ENCODE results near the gene NF1. TPM values are rescaled to one million over a fixed set of nuclear protein-coding genes. Genes with fewer than 3 reads are reported as not detected.

NF1 gene
- total RNA-seq, 6 experiments from 2014 or later = 45.0 to 62.6 (median 54.0) TPM

DNA sequence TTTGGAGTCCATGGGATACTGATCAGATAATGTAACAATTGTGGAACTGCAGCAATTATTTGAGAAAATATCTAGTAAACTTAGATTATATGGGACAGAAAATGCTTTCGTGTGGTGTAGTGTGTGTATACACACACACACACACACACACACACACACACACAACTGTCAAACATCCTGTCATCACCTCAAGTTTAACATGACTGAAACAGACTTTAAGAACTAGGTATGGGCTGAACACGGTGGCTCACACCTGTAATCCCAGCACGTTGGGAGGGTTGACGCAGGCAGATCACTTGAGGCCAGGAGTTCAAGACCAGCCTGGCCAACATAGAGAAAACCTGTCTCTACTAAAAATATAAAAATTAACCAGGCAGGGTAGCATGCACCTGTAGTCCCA lies 227.2 kb downstream of the NF1 start:
- DNase-seq = no peak
- H3K27me3 Mint-ChIP-seq (ENCODE audit: insufficient read depth) = peaks cover 1% of the 10 kb centered on the region; the same call in 1 of the 2 replicates
- H3K4me1 Mint-ChIP-seq (ENCODE audit: low read depth) = peaks cover 44% of the 10 kb centered on the region
- H3K36me3 Mint-ChIP-seq (ENCODE audit: low read depth) = peaks cover 47% of the 10 kb centered on the region
- H3K4me3 Mint-ChIP-seq = peak overlapping the region; percentile 52
- peak overlapping the region; percentile 83 for H3K27ac Mint-ChIP-seq
- H3K9me3 Mint-ChIP-seq = no peaks in the 10 kb centered on the region
- TF ChIP-seq, protein P1, sequence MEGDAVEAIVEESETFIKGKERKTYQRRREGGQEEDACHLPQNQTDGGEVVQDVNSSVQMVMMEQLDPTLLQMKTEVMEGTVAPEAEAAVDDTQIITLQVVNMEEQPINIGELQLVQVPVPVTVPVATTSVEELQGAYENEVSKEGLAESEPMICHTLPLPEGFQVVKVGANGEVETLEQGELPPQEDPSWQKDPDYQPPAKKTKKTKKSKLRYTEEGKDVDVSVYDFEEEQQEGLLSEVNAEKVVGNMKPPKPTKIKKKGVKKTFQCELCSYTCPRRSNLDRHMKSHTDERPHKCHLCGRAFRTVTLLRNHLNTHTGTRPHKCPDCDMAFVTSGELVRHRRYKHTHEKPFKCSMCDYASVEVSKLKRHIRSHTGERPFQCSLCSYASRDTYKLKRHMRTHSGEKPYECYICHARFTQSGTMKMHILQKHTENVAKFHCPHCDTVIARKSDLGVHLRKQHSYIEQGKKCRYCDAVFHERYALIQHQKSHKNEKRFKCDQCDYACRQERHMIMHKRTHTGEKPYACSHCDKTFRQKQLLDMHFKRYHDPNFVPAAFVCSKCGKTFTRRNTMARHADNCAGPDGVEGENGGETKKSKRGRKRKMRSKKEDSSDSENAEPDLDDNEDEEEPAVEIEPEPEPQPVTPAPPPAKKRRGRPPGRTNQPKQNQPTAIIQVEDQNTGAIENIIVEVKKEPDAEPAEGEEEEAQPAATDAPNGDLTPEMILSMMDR (IDR thresholded peaks at IDR 0.05) = no peak

DNA sequence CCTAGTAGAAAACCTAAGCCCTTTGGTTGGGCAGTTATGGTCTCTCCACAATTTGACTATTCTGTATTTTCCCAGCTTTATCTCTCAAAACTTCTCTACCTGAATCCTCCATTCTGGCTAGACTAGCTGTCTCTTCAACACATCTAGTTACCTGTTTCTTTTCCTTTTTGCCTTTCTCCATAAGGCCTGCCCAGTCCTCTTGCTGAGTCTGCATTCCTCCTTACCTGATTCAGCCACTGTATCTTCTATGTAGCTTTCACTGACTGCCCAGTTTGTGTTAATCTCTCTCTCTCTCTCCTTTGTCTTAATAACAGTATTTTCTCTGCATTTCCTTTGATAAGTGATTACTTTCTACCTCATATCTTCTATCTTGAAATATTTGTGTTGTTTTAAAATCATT lies 228.8 kb downstream of the NF1 start:
- Mint-ChIP-seq H3K36me3 (ENCODE audit: low read depth) (peaks cover 45% of the 10 kb centered on the region), H3K4me1 (ENCODE audit: low read depth) (peaks cover 50% of the 10 kb centered on the region), H3K27ac (no peak overlapping the region), H3K9me3 (no peaks in the 10 kb centered on the region), H3K4me3 (no peak overlapping the region), H3K27me3 (ENCODE audit: insufficient read depth) (peaks cover 3% of the 10 kb centered on the region)
- DNase-seq = no peak
- TF ChIP-seq, protein P1 (IDR thresholded peaks at IDR 0.05) = no peak

DNA sequence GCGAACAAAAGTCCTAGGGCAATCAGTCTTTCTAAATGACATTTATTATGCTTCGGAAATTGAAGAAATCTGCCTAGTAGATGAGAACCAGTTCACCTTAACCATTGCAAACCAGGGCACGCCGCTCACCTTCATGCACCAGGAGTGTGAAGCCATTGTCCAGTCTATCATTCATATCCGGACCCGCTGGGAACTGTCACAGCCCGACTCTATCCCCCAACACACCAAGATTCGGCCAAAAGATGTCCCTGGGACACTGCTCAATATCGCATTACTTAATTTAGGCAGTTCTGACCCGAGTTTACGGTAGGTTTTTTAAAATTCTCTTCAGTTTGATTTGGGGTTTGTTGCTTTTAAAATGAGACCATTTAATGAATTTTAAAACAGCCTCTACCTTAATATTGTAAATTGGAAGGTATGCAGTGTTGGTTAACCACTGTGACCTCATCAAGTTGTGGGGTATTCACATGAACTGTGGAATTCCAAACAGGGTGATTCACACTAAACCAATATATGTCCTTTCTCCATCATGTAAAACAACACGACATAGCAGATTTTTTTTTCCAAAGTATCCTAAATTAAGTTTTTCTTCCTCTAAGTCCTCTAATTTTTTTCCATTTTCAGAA lies 232.9 kb downstream of the NF1 start:
- Mint-ChIP-seq H3K4me1 (ENCODE audit: low read depth) (peaks cover 51% of the 10 kb centered on the region), H3K27me3 (ENCODE audit: insufficient read depth) (peaks cover 3% of the 10 kb centered on the region)

DNA sequence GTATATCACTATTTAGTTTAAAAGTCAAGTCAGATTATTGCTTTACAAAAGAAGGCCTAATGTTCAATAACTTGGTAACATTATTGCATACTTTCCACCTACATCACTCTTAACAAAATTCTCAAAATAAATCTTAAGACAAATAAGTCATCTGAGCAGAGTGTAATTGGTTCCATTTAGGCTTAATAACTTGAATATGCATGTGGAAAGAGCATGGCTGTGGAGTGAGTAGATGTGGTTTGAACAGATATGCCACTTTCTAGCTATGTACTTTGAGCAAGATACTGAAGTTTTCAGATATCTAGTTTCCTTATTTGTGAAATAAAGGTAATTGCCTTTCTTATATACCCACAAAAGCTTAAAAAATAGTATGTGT lies 233.4 kb downstream of the NF1 start:
- H3K36me3 Mint-ChIP-seq (ENCODE audit: low read depth) = peaks cover 52% of the 10 kb centered on the region
- peak overlapping the region; percentile 81 for H3K27ac Mint-ChIP-seq
- TF ChIP-seq, protein P1 (IDR thresholded peaks at IDR 0.05) = no peak
- peak; percentile 49 for DNase-seq
- peaks cover 51% of the 10 kb centered on the region for H3K4me1 Mint-ChIP-seq (ENCODE audit: low read depth)
- H3K9me3 Mint-ChIP-seq = no peaks in the 10 kb centered on the region
- H3K4me3 Mint-ChIP-seq = peak overlapping the region; percentile 64
- peaks cover 3% of the 10 kb centered on the region for H3K27me3 Mint-ChIP-seq (ENCODE audit: insufficient read depth)

More for the DNA sequence above, 232.9 kb downstream of the NF1 start:
- Mint-ChIP-seq H3K27ac (peak overlapping the region; percentile 81), H3K9me3 (no peaks in the 10 kb centered on the region), H3K4me3 (peak overlapping the region; percentile 64), H3K36me3 (ENCODE audit: low read depth) (peaks cover 52% of the 10 kb centered on the region)
- DNase-seq = peak; percentile 76
- TF ChIP-seq, protein P1 (IDR thresholded peaks at IDR 0.05) = no peak

DNA sequence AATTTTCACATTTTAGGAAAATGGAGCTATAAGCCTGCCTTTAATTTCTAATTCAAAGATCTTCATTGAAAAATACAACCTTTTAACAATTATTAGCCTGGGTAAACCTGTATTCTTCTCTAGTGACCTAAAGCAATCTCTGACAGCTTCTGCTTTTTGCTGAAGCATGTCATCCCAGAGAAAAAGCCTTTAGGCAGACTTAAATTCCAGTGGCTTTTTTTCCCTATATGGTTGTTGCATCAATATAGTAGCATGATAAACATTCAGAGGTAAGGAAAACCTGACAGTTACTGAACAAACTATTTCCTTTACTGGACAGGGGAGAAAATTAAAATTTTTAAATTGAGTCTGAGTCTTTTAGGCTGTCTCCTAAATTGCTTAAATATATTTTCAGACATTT lies 234.4 kb downstream of the NF1 start:
- Mint-ChIP-seq H3K36me3 (ENCODE audit: low read depth) (peaks cover 47% of the 10 kb centered on the region), H3K4me1 (ENCODE audit: low read depth) (peaks cover 45% of the 10 kb centered on the region), H3K27me3 (ENCODE audit: insufficient read depth) (peaks cover 3% of the 10 kb centered on the region), H3K27ac (peak overlapping the region; percentile 81), H3K4me3 (peak overlapping the region; percentile 41), H3K9me3 (no peaks in the 10 kb centered on the region)
- TF ChIP-seq, protein P1 (IDR thresholded peaks at IDR 0.05) = no peak
- peak; percentile 7 for DNase-seq
